Type B pancreatic cell (in vitro differentiated cells): ENCODE results near the gene OSBPL3. TPM values are rescaled to one million over a fixed set of nuclear protein-coding genes. Genes with fewer than 3 reads are reported as not detected.

ENCODE experiments used
- DNase-seq: peaks from one replicate; pipeline ENCODE4 v3.0.0; 2021; ENCODE audit warnings: mixed read lengths; ENCODE audit not compliant: unreplicated experiment; ENCODE audit errors: extremely low spot score
- H3K27ac Mint-ChIP-seq: 2 replicates; pipeline ENCODE4 v1.8.0; 2021; ENCODE audit warnings: mild to moderate bottlenecking, mixed read lengths
- H3K27me3 Mint-ChIP-seq: 2 replicates; pipeline ENCODE4 v1.8.0; 2021; ENCODE audit warnings: mixed read lengths
- H3K36me3 Mint-ChIP-seq: 2 replicates; pipeline ENCODE4 v1.8.0; 2021; ENCODE audit warnings: mixed read lengths
- H3K4me1 Mint-ChIP-seq: one replicate; pipeline ENCODE4 v1.8.0; 2021; ENCODE audit warnings: mixed read lengths; ENCODE audit not compliant: unreplicated experiment
- H3K4me3 Mint-ChIP-seq: 2 replicates; pipeline ENCODE4 v1.8.0; 2021; ENCODE audit warnings: mild to moderate bottlenecking, mixed read lengths
- H3K9me3 Mint-ChIP-seq: 2 replicates; pipeline ENCODE4 v1.8.0; 2021; ENCODE audit warnings: mixed read lengths
- total RNA-seq: library from RNA; stranded (reverse); gene quantifications from 2 replicates; pipeline ENCODE4 v1.2.1, GENCODE V29; 2021; ENCODE audit warnings: low replicate concordance
- TF ChIP-seq, protein P1 (sequence below): fragments of 200-600 bp; sonication (generic); conservative IDR thresholded peaks from 2 replicates; pipeline ENCODE4 v1.5.0; 2021; ENCODE audit warnings: antibody characterized with exemption, mild to moderate bottlenecking

Gene OSBPL3
- total RNA-seq, 1 donor from 2014 or later: 18.3 TPM

DNA sequence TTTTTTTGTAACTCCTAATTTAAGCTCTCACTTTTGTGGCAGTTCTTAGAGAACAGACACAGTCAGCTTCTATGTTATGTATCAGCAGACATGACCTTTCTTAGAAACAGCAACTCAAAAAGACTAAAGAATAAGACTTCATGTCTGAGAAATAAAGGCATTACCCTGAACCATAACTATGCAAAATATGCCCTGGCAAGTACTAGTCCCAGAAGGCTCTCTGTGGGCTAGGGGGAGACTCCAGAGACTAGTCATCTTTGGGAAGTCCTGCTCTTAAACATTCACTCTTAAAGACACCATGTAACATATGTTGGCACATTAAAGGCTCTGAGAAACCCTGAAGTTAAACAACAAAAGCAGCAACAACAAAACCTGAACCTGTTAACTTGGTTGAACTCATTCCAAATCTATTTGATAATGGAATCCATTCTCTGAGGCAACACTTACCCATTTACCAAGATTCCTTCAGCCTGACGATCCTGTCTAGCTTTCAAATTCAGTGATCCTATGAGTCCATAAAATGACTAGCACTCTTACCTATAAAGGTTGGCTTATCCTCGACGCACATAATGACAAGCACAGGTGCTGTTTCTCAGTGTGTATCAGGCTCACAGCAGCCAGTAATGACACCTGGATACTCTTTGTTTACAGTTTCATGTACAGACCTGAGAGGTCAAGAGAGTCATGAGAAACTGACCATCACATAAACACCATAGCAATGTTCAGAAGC, 62.3 kb downstream of the OSBPL3 start:
- Mint-ChIP-seq H3K36me3 (no peaks in the 10 kb centered on the region), H3K27ac (no peak overlapping the region), H3K27me3 (no peaks in the 10 kb centered on the region), H3K4me3 (no peak overlapping the region), H3K9me3 (peaks cover 3% of the 10 kb centered on the region), H3K4me1 (peaks cover 15% of the 10 kb centered on the region)
- no peak for DNase-seq
- TF ChIP-seq, protein P1, sequence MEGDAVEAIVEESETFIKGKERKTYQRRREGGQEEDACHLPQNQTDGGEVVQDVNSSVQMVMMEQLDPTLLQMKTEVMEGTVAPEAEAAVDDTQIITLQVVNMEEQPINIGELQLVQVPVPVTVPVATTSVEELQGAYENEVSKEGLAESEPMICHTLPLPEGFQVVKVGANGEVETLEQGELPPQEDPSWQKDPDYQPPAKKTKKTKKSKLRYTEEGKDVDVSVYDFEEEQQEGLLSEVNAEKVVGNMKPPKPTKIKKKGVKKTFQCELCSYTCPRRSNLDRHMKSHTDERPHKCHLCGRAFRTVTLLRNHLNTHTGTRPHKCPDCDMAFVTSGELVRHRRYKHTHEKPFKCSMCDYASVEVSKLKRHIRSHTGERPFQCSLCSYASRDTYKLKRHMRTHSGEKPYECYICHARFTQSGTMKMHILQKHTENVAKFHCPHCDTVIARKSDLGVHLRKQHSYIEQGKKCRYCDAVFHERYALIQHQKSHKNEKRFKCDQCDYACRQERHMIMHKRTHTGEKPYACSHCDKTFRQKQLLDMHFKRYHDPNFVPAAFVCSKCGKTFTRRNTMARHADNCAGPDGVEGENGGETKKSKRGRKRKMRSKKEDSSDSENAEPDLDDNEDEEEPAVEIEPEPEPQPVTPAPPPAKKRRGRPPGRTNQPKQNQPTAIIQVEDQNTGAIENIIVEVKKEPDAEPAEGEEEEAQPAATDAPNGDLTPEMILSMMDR: no peak

DNA sequence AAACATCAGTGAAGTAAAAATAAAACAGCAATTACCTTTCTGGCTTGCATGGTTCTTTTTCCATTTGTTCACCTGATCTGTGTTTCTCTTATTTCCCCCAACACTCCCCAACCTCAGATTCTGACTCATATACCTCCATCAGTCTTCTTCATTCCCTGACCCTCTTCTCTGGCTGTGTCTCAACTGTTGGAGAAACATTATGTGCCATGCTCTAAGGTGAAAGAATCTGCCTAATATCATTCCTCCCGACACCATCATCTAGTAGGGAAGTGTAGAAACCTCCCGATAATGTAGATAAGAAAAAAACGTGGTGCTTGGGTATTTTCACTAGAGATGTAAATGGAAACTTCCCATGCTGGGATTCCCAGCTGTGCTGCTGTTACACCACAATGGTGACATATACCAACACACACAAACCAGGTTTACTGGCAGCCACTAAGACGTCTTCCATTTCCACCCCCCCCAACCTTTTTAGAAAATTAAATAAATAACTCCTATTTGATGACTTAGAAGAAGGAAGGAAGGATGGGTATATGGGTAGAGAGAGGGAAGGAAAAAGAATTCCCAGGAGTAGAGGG, 63.4 kb downstream of the OSBPL3 start:
- Mint-ChIP-seq H3K4me1 (peaks cover 7% of the 10 kb centered on the region), H3K27ac (no peak overlapping the region), H3K4me3 (no peak overlapping the region), H3K36me3 (no peaks in the 10 kb centered on the region), H3K9me3 (peaks cover 3% of the 10 kb centered on the region), H3K27me3 (no peaks in the 10 kb centered on the region)
- TF ChIP-seq, protein P1: no peak
- no peak for DNase-seq

DNA sequence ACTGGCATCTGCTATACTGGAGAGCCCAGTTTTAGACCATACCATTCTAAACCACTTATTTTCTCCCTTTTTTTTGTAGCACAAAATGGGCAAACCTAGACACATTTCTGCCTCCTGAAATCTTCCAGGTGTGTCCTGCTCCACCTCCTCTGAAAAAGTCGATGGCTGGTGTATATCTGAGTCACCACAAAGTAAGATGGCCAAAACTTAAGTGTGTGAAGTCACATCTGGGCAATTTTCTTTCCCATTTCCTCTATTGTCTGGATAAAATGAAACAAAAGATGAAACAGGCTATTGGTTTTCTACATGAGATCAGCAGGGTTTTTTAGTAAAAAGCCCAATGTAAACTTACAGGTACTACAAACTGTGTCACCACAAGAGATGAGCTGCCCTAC, 65.5 kb downstream of the OSBPL3 start:
- Mint-ChIP-seq H3K27ac (no peak overlapping the region), H3K36me3 (no peaks in the 10 kb centered on the region), H3K9me3 (peaks cover 3% of the 10 kb centered on the region), H3K4me3 (no peak overlapping the region), H3K27me3 (no peaks in the 10 kb centered on the region), H3K4me1 (peaks cover 4% of the 10 kb centered on the region)
- no peak for DNase-seq
- TF ChIP-seq, protein P1: no peak

DNA sequence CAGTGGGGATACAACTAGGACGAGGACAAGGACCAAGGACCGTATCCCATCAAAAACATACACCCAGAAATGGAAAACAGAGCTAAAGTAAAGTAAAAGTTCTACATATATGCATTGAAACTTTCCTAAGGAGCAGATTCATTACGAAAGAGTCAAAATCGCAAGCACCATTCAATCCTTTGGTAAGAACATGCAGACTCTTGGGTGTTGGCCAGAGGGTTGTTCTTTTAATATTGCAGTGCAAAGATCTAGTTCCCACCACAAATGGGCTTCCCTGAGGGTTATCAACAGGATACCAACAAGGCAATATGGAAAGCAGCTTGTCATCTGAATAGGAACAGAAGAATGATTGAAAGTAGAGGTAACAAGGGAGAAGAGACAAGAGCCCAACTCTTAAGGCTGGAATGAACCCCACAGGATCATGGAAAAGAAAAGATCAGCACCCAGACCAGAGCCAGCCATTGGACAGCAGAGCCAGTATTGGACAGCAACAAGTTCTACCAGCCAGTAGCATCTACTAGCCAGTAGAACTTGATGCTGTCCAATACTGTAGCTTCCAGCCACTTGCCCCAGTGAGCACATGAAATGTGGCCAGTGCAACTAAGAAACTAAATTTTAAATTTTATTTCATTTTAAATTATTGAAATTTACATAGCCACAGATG, 66.0 kb downstream of the OSBPL3 start:
- no peak overlapping the region for H3K4me3 Mint-ChIP-seq
- H3K4me1 Mint-ChIP-seq: peaks cover 4% of the 10 kb centered on the region
- no peak overlapping the region for H3K27ac Mint-ChIP-seq
- TF ChIP-seq, protein P1: no peak
- DNase-seq: no peak
- H3K27me3 Mint-ChIP-seq: no peaks in the 10 kb centered on the region
- H3K36me3 Mint-ChIP-seq: no peaks in the 10 kb centered on the region
- peaks cover 3% of the 10 kb centered on the region for H3K9me3 Mint-ChIP-seq

DNA sequence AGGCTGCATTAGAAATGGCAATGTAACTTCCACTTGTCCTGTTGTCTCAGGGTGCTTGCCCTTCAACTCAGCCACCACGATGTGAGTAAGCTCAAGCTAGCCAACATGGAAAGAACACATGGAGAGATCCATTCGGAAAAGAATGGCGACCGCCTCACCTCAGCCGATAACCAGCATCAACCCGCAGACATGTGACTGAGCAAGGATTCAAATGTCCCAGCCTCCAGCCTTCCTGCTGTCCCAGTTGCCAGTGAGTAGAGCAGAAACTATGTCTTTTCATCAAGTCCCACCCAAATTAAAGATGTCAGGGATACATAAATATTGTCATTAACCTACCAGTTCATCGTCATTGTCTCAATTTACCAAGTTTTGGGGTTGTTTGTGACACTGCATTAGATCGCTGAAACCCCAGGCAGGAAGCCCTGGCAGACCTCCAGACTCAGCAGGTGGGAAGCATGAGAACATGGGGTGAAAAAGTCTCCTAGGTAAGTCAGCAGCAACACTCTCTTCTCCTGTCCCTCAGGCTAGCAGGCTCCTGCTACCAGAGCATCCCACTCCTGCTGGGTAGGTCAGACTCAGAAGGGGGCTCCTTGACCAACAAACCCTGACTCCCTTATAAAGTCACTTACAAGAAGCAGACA, 67.0 kb downstream of the OSBPL3 start:
- no peaks in the 10 kb centered on the region for H3K36me3 Mint-ChIP-seq
- peaks cover 3% of the 10 kb centered on the region for H3K9me3 Mint-ChIP-seq
- H3K4me3 Mint-ChIP-seq: no peak overlapping the region
- TF ChIP-seq, protein P1: no peak
- H3K27me3 Mint-ChIP-seq: no peaks in the 10 kb centered on the region
- DNase-seq: no peak
- H3K27ac Mint-ChIP-seq: no peak overlapping the region
- H3K4me1 Mint-ChIP-seq: peaks cover 4% of the 10 kb centered on the region
